ENCODE measurements around the gene GAL.

Gene GAL

GRCh38 chr11:68685656-68686380 is 1.5 kb downstream of the GAL start:
- DNase-seq (ENCODE audit: extremely low spot score), result no peak
- TF ChIP-seq FOXM1 (IDR thresholded peaks at IDR 0.05; ENCODE audit: borderline replicate concordance) (no peak), ELF4 (IDR thresholded peaks at IDR 0.05) (no peak), FOXK2 (IDR thresholded peaks at IDR 0.05) (no peak), PKNOX1 (IDR thresholded peaks at IDR 0.05) (no peak), HDGF (IDR thresholded peaks at IDR 0.05; ENCODE audit: borderline replicate concordance) (no peak), BHLHE40 (IDR thresholded peaks at IDR 0.05; ENCODE audit: borderline replicate concordance) (no peak), FOXA1 (IDR thresholded peaks at IDR 0.05) (no peak), NFRKB (IDR thresholded peaks at IDR 0.05) (no peak), L3MBTL2 (conservative IDR thresholded peaks at IDR 0.05) (no peak), LEF1 (IDR thresholded peaks at IDR 0.05; ENCODE audit: borderline replicate concordance) (no peak), CTBP1 (IDR thresholded peaks at IDR 0.05; ENCODE audit: borderline replicate concordance) (no peak), ARNT (IDR thresholded peaks at IDR 0.05) (no peak), SUZ12 (IDR thresholded peaks at IDR 0.05) (no peak), TARDBP (IDR thresholded peaks at IDR 0.05) (no peak), ZNF384 (IDR thresholded peaks at IDR 0.05) (no peak), SP1 (IDR thresholded peaks at IDR 0.05) (no peak)
- POLR2A ChIA-PET, result no interaction called here
- CTCF ChIA-PET, result interaction anchor here (1.0 kb wide), 1 partner anchor 42 kb away, joined by 4 read pairs; no protein-coding TSS in a partner anchor

- no peak for DNase-seq (ENCODE audit: extremely low spot score)
- CTCF ChIA-PET, result no interaction called here
- POLR2A ChIA-PET, result no interaction called here
- TF ChIP-seq NFRKB (IDR thresholded peaks at IDR 0.05) (no peak), CTBP1 (IDR thresholded peaks at IDR 0.05; ENCODE audit: borderline replicate concordance) (no peak), FOXK2 (IDR thresholded peaks at IDR 0.05) (no peak), SUZ12 (IDR thresholded peaks at IDR 0.05) (no peak), SP1 (IDR thresholded peaks at IDR 0.05) (no peak), FOXM1 (IDR thresholded peaks at IDR 0.05; ENCODE audit: borderline replicate concordance) (no peak), L3MBTL2 (conservative IDR thresholded peaks at IDR 0.05) (no peak), BHLHE40 (IDR thresholded peaks at IDR 0.05; ENCODE audit: borderline replicate concordance) (no peak), ARNT (IDR thresholded peaks at IDR 0.05) (no peak), TARDBP (IDR thresholded peaks at IDR 0.05) (no peak), PKNOX1 (IDR thresholded peaks at IDR 0.05) (no peak), LEF1 (IDR thresholded peaks at IDR 0.05; ENCODE audit: borderline replicate concordance) (no peak), ZNF384 (IDR thresholded peaks at IDR 0.05) (no peak), ELF4 (IDR thresholded peaks at IDR 0.05) (no peak), HDGF (IDR thresholded peaks at IDR 0.05; ENCODE audit: borderline replicate concordance) (no peak), FOXA1 (IDR thresholded peaks at IDR 0.05) (no peak)
Observed at GRCh38 chr11:68686486-68686885, 2.1 kb downstream of the GAL start.

- TF ChIP-seq FOXK2 (IDR thresholded peaks at IDR 0.05) (no peak), CTBP1 (IDR thresholded peaks at IDR 0.05; ENCODE audit: borderline replicate concordance) (no peak), ELF4 (IDR thresholded peaks at IDR 0.05) (no peak), PKNOX1 (IDR thresholded peaks at IDR 0.05) (no peak), FOXM1 (IDR thresholded peaks at IDR 0.05; ENCODE audit: borderline replicate concordance) (no peak), HDGF (IDR thresholded peaks at IDR 0.05; ENCODE audit: borderline replicate concordance) (no peak)
- CTCF ChIA-PET, result no interaction called here
- POLR2A ChIA-PET, result no interaction called here
- no peak for DNase-seq (ENCODE audit: extremely low spot score)
Observed at GRCh38 chr11:68687311-68687710, 3.0 kb downstream of the GAL start.

- POLR2A ChIA-PET, result no interaction called here
- TF ChIP-seq ZNF384 (IDR thresholded peaks at IDR 0.05) (no peak), ELF4 (IDR thresholded peaks at IDR 0.05) (no peak), HDGF (IDR thresholded peaks at IDR 0.05; ENCODE audit: borderline replicate concordance) (no peak), NFRKB (IDR thresholded peaks at IDR 0.05) (no peak), SUZ12 (IDR thresholded peaks at IDR 0.05) (no peak), PKNOX1 (IDR thresholded peaks at IDR 0.05) (no peak), FOXM1 (IDR thresholded peaks at IDR 0.05; ENCODE audit: borderline replicate concordance) (no peak), TARDBP (IDR thresholded peaks at IDR 0.05) (no peak), BHLHE40 (IDR thresholded peaks at IDR 0.05; ENCODE audit: borderline replicate concordance) (no peak), CTBP1 (IDR thresholded peaks at IDR 0.05; ENCODE audit: borderline replicate concordance) (no peak), FOXK2 (IDR thresholded peaks at IDR 0.05) (no peak), LEF1 (IDR thresholded peaks at IDR 0.05; ENCODE audit: borderline replicate concordance) (no peak), FOXA1 (IDR thresholded peaks at IDR 0.05) (no peak), ARNT (IDR thresholded peaks at IDR 0.05) (no peak), SP1 (IDR thresholded peaks at IDR 0.05) (no peak), L3MBTL2 (conservative IDR thresholded peaks at IDR 0.05) (no peak)
- CTCF ChIA-PET, result no interaction called here
Observed at GRCh38 chr11:68687986-68688385, 3.6 kb downstream of the GAL start.

GRCh38 chr11:68688881-68689280 is 4.5 kb downstream of the GAL start:
- POLR2A ChIA-PET, result no interaction called here
- TF ChIP-seq FOXK2 (IDR thresholded peaks at IDR 0.05), result no peak
- CTCF ChIA-PET, result interaction anchor here (1.2 kb wide), 1 partner anchor 54 kb away, joined by 3 read pairs; no protein-coding TSS in a partner anchor
- DNase-seq (ENCODE audit: extremely low spot score), result no peak

More at GRCh38 chr11:68687986-68688385, 3.6 kb downstream of the GAL start:
- DNase-seq (ENCODE audit: extremely low spot score), result no peak

Data from HEK293T (cell line).